B cell (primary cell): ENCODE data around the gene GABRR1. TPM values are rescaled to one million over a fixed set of nuclear protein-coding genes. Genes with fewer than 3 reads are reported as not detected.

ENCODE experiments used
- ATAC-seq: fragments of 200-7000 bp; cut with Tn5 transposase; one replicate; pipeline ENCODE4 v1.10.0; 2021; ENCODE audit warnings: low read depth, mild to moderate bottlenecking, moderate number of reproducible peaks, moderate library complexity
- CTCF ChIA-PET: fragments of 350-600 bp; sonication (Branson Sonifier 250); formaldehyde crosslinking; loops from one replicate; lab custom pipeline; 2021; ENCODE audit warnings: antibody characterized with exemption, inconsistent platforms; lab: Charles Lee
- POLR2A ChIA-PET: fragments of 350-600 bp; sonication (Branson Sonifier 250); formaldehyde crosslinking; loops from one replicate; lab custom pipeline; 2021; ENCODE audit warnings: antibody characterized with exemption; lab: Charles Lee
- DNase-seq: peaks from one replicate; pipeline ENCODE4 v3.0.0; 2013
- H2AFZ ChIP-seq: 2 replicates; pipeline ENCODE4 v1.6.1; 2012; ENCODE audit warnings: mild to moderate bottlenecking, low read depth, low read length; ENCODE audit not compliant: insufficient read depth, poor library complexity, severe bottlenecking
- H3K27ac ChIP-seq, 2 donors: 1 replicate in 1 of 2; 2 replicates in 1 of 2; pipeline ENCODE4 v1.5.1; 2012 to 2013; ENCODE audit warnings: low read length in 2 of 2, mild to moderate bottlenecking in 2 of 2, moderate library complexity in 1 of 2
- H3K27me3 ChIP-seq, 4 experiments: fragments of 200-600 bp in 1 of 4; sonication (generic) in 1 of 4; replicated peaks in 1 of 4; 1 replicate in 2 of 4; 2 replicates in 2 of 4; pipeline versions ENCODE4 v1.6.1 to v1.7.0; 2013 to 2016; ENCODE audit warnings: low read length in 3 of 4, mild to moderate bottlenecking in 2 of 4, mixed read lengths in 1 of 4, moderate library complexity in 1 of 4; ENCODE audit not compliant: insufficient read depth in 4 of 4, control insufficient read depth in 3 of 4; ENCODE audit errors: control extremely low read depth in 1 of 4
- H3K36me3 ChIP-seq, 2 experiments: replicated peaks in 1 of 2; 1 replicate in 1 of 2; 2 replicates in 1 of 2; pipeline versions ENCODE4 v1.6.1 to v1.7.1; 2013; ENCODE audit warnings: low read length in 1 of 2; ENCODE audit not compliant: insufficient read depth in 2 of 2, control insufficient read depth in 1 of 2; ENCODE audit errors: control extremely low read depth in 1 of 2, extremely low read depth in 1 of 2
- H3K4me1 ChIP-seq, 2 donors: fragments of 200-600 bp in 1 of 2; sonication (generic) in 1 of 2; 1 replicate in 1 of 2; 2 replicates in 1 of 2; pipeline versions ENCODE4 v1.5.1 to v1.6.1; 2013 to 2017; ENCODE audit warnings: low read length in 2 of 2; ENCODE audit not compliant: control insufficient read depth in 2 of 2, insufficient read depth in 2 of 2
- H3K4me2 ChIP-seq: replicated peaks from 2 replicates; pipeline ENCODE3; 2012; ENCODE audit warnings: mild to moderate bottlenecking, low read depth, low read length; ENCODE audit not compliant: poor library complexity, severe bottlenecking
- H3K4me3 ChIP-seq, 5 experiments: fragments of 200-600 bp in 1 of 5; sonication (generic) in 1 of 5; 1 replicate in 3 of 5; 2 replicates in 2 of 5; pipeline versions ENCODE4 v1.5.1 to v1.7.0; 2011 to 2016; ENCODE audit warnings: low read length in 4 of 5, mild to moderate bottlenecking in 4 of 5, low read depth in 2 of 5, control low read depth in 1 of 5, moderate library complexity in 1 of 5; ENCODE audit not compliant: insufficient read depth in 1 of 5; ENCODE audit errors: control extremely low read depth in 1 of 5, extremely low read depth in 1 of 5
- H3K79me2 ChIP-seq: fragments of 200-600 bp; sonication (generic); one replicate; pipeline ENCODE4 v1.6.0; 2016; ENCODE audit warnings: low read length; ENCODE audit not compliant: control insufficient read depth, insufficient read depth
- H3K9ac ChIP-seq: fragments of 200-600 bp; sonication (generic); 2 replicates; pipeline ENCODE4 v1.6.1; 2017; ENCODE audit warnings: mild to moderate bottlenecking, low read length, moderate library complexity
- H3K9me3 ChIP-seq, 3 donors: one replicate each; pipeline versions ENCODE4 v1.6.1 to v1.7.1; 2013; ENCODE audit warnings: low read length in 2 of 3; ENCODE audit not compliant: control insufficient read depth in 2 of 3, insufficient read depth in 1 of 3; ENCODE audit errors: control extremely low read depth in 1 of 3
- H4K20me1 ChIP-seq: 2 replicates; pipeline ENCODE4 v1.6.0; 2012; ENCODE audit warnings: mild to moderate bottlenecking, low read length; ENCODE audit not compliant: insufficient read depth, control insufficient read depth, poor library complexity, severe bottlenecking
- H3K27ac Mint-ChIP-seq: one replicate; pipeline ENCODE4 v1.8.0; 2021; ENCODE audit warnings: mixed read lengths
- H3K27me3 Mint-ChIP-seq: one replicate; pipeline ENCODE4 v1.8.0; 2021; ENCODE audit warnings: mixed read lengths
- H3K4me1 Mint-ChIP-seq: one replicate; pipeline ENCODE4 v1.8.0; 2021; ENCODE audit warnings: mixed read lengths
- H3K4me3 Mint-ChIP-seq: one replicate; pipeline ENCODE4 v1.8.0; 2021; ENCODE audit warnings: mixed read lengths
- H3K9me3 Mint-ChIP-seq: one replicate; pipeline ENCODE4 v1.8.0; 2022; ENCODE audit warnings: mixed read lengths; ENCODE audit not compliant: insufficient read depth
- EZH2 ChIP-seq: IDR thresholded peaks from 2 replicates; pipeline ENCODE4 v1.6.1; 2012; ENCODE audit warnings: borderline replicate concordance, low read depth, mild to moderate bottlenecking, moderate library complexity, low read length; ENCODE audit not compliant: insufficient read depth, poor library complexity, severe bottlenecking
- WGBS: methylation state at CpG from one replicate; pipeline ENCODE4 v1.1.5; 2013; ENCODE audit warnings: missing lambda C conversion rate; ENCODE audit not compliant: insufficient coverage; 5-methylcytosine and 5-hydroxymethylcytosine counted together
- intact Hi-C: fragments of 100-400 bp; cut with micrococcal nuclease; formaldehyde crosslinking; loops from one replicate; pipeline ENCODE4 v1.10.0; 2022
- polyA plus RNA-seq: library from polyadenylated mRNA; depleted of rRNA; stranded (reverse); fragments of >200 nt; gene quantifications from 2 replicates; pipeline ENCODE4 v1.2.3, GENCODE V29; 2012
- total RNA-seq, 2 donors: library from RNA; stranded (reverse); fragments of 120-200 nt in 1 of 2; gene quantifications; 1 replicate in 1 of 2; 2 replicates in 1 of 2; pipeline versions ENCODE4 v1.2.3 to v1.2.4, GENCODE V29; 2013 to 2022
- TF ChIP-seq, protein P1 (sequence below): fragments of 200-600 bp; IDR thresholded peaks from one replicate; pipeline ENCODE4 v1.8.0; 2022; ENCODE audit warnings: antibody characterized with exemption, mild to moderate bottlenecking

The GABRR1 gene
- total and polyA plus RNA-seq, 2 donors (not counting 1 experiment from before 2014, with no cell fraction given): not detected

GRCh38 chr6:89186762-89187161, 30.4 kb downstream of the GABRR1 start:
- Histone ChIP-seq H3K4me2 (no peak overlapping the region), H3K9me3 (no peaks in the 10 kb centered on the region), H3K9ac (no peak overlapping the region), H3K4me1 (no peaks in the 10 kb centered on the region), H4K20me1 (no peaks in the 10 kb centered on the region), H3K27ac (no peak overlapping the region), H3K4me3 (no peak overlapping the region), H3K36me3 (no peaks in the 10 kb centered on the region), H2AFZ (no peak overlapping the region), H3K79me2 (no peaks in the 10 kb centered on the region), H3K27me3 (no peaks in the 10 kb centered on the region)
- WGBS: 93% methylated on average over 1 of the region's 2 CpGs
- ChIA-PET POLR2A (no interaction called here), CTCF (no interaction called here)
- DNase-seq: no peak
- H3K4me1 Mint-ChIP-seq: no peaks in the 10 kb centered on the region
- H3K4me3 Mint-ChIP-seq: no peak overlapping the region
- no peaks in the 10 kb centered on the region for H3K9me3 Mint-ChIP-seq
- H3K27ac Mint-ChIP-seq: no peak overlapping the region
- ATAC-seq: no peak
- intact Hi-C loops: no loop called here
- H3K27me3 Mint-ChIP-seq: peaks cover 5% of the 10 kb centered on the region
- TF ChIP-seq, protein P1, sequence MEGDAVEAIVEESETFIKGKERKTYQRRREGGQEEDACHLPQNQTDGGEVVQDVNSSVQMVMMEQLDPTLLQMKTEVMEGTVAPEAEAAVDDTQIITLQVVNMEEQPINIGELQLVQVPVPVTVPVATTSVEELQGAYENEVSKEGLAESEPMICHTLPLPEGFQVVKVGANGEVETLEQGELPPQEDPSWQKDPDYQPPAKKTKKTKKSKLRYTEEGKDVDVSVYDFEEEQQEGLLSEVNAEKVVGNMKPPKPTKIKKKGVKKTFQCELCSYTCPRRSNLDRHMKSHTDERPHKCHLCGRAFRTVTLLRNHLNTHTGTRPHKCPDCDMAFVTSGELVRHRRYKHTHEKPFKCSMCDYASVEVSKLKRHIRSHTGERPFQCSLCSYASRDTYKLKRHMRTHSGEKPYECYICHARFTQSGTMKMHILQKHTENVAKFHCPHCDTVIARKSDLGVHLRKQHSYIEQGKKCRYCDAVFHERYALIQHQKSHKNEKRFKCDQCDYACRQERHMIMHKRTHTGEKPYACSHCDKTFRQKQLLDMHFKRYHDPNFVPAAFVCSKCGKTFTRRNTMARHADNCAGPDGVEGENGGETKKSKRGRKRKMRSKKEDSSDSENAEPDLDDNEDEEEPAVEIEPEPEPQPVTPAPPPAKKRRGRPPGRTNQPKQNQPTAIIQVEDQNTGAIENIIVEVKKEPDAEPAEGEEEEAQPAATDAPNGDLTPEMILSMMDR: no peak

GRCh38 chr6:89184344-89184743, 32.8 kb downstream of the GABRR1 start:
- 94% methylated on average over 5 of the region's 9 CpGs for WGBS
- Histone ChIP-seq H3K4me2 (no peak overlapping the region), H3K9ac (no peak overlapping the region), H3K27ac (no peak overlapping the region), H3K79me2 (no peaks in the 10 kb centered on the region), H4K20me1 (no peaks in the 10 kb centered on the region), H3K27me3 (no peaks in the 10 kb centered on the region), H2AFZ (no peak overlapping the region), H3K36me3 (no peaks in the 10 kb centered on the region), H3K9me3 (no peaks in the 10 kb centered on the region), H3K4me1 (no peaks in the 10 kb centered on the region), H3K4me3 (no peak overlapping the region)
- no peak overlapping the region for H3K27ac Mint-ChIP-seq
- DNase-seq (no peak), ATAC-seq (no peak)
- H3K9me3 Mint-ChIP-seq: no peaks in the 10 kb centered on the region
- CTCF ChIA-PET: interaction anchor here (0.7 kb wide), 1 partner anchor 134 kb away, joined by 4 read pairs; no protein-coding TSS in a partner anchor
- intact Hi-C loops: no loop called here
- POLR2A ChIA-PET: no interaction called here
- H3K27me3 Mint-ChIP-seq: peaks cover 10% of the 10 kb centered on the region
- TF ChIP-seq, protein P1: no peak
- TF ChIP-seq EZH2: no peak
- no peak overlapping the region for H3K4me3 Mint-ChIP-seq
- no peaks in the 10 kb centered on the region for H3K4me1 Mint-ChIP-seq
